ENCODE results near the gene DESI1.
A peak's percentile ranks its signal among the peaks of the same experiment; 100 is the strongest.
"Not testable (repeated sequence)": the region's sequence is repeated elsewhere in the genome, so short reads cannot be mapped to it uniquely, and the experiment has no call there.

Gene DESI1

DNA sequence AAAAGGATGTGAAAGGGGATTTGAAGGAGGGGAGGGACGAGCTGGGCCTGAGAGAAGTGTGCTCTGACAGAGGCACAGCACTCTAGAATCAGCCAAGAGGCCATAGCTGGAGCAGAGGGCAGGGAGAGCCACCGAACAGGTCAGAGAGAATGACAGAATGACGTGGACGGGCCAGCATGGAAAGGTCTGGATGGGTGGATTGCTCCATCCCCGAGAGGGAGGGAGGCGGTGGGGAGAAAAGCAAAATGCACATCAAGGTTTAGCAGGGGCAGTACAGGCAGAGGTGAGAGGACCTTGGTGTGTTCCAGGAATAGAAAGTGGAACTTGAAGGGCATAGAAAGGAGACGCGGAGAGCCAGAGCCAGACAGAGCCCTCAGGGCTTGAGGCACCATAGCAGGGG, 38.1 kb downstream of the DESI1 start:
- no peak for DNase-seq

DNA sequence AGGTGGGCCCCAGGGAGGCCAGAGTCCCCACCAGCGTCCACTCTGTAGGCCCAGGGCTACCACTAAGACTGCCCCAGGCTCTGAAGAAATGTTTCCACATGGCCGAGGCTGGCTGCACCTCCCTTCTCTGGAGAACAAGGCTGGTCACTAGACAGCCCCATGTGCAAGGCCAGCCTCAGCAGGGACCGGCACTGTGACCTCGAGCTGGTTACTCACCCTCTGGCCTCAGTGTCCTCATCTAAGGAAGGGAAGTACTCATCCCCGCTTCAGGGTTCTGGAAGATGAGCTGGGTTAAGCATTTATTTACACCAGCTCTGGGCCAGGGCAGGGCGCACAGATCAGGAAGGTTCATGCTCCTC, 40.9 kb downstream of the DESI1 start:
- DNase-seq, result no peak

DNA sequence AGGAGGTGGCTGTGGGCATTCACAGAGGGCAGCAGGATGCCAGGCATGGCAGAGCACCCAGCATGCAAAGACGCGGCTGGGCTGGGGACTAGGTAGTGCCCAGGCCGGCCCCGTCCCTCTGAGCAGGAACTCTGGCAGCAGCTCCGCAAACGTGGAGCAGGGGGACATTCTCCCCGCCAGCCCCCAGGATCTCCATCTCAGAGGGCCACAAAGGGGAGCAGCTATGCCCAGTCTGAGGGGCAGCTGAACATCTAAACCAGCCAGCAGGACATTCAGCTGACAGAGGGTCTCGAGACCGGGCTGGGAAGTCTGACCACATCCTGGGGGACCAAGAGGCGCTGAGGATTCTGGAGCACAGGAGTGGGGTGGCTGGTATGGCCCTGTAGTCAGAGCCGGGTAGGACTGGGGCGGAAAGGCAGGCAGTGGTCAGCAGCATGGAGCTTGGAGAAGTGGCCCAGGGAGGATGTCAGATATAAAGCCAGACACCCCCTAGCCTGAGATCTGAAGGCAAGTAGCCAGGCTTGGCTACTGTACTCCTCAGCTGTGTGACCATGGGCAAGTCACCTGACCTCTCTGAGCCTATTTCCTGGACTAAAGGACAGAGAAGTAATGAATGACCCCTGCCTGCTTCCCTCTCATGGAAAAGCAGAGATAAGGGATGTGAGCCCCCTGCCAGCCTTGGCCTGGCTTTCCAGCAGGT, 41.4 kb downstream of the DESI1 start:
- no peak for DNase-seq

DNA sequence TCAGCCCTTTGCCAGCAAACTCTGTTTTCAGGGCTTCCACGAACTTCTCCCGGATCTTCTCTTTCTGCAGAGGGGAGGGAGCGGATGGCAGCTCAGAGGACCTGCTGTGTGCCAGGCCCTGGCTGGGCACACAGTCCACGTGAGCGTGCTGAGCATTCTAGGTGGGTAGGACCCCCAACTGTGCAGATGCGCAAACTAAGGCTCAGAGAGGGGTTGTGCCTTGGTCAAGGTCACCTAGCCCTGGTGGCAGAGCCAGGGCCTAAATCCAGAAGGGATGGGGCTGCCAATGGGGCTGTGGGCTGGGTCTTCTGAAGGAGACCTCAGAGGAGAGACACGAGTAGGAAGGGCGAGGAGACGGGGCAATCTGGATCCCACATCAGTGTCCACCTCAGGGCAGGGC, 42.0 kb downstream of the DESI1 start:
- DNase-seq, result no peak

DNA sequence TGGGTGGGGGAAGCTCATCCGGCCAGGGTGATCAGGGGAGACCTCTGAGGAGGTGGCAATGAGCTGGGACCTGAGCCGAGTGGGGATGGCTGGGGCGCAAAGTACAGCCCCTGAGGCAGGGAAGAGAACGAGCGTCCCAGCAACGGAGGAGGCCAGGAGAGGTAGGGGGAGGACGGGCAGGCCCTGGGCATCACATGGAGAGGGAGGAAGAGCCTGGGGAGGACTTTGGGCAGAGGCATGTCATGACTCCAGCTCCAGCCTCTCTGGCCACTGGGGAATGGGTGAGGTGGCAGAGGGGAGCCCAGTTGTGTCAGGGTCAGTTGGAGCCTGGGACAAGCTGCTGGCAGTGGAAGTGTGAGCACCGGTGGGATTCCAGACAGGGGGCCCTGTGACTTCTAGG, 42.7 kb downstream of the DESI1 start:
- no peak for DNase-seq

DNA sequence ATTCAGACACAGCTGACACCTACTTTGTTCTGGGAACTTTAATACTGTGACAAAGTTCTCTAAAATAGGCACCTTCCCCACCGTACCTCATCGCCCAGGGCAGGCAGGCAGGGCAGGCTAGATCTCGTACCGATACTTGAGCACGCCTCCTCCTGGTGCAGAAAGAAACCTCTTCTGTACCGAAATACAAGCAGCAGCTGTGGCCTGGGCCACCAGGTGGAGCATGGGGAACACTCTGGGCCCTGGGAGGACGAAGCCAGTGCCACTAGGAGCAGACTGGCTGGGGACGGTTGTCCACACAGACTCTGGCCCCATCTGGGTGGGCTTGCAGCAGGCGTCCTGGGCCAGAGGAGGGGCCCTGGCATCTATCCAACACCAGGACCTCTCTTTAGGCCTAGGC, 44.0 kb downstream of the DESI1 start:
- peak; percentile 54 for DNase-seq

DNA sequence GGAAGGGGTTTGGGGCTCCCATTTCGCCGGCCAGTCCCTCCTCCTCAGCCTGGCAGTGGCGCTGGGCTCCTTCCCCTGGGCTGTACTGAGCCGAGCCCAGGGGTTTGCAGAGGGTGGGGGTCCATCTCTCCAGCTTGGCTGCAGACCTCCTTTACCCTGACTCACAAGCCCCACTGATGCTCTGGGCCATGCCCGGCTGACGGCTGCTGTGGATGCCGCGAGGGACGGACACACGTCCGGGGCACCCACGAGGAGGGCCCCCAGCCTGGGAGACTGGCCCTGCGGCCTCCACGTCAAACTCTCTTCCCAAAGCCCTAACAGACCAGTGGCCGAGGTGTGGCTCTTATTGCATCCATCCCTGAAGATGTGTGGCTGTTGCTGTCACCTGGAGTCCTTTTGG, 45.3 kb downstream of the DESI1 start:
- no peak for DNase-seq

DNA sequence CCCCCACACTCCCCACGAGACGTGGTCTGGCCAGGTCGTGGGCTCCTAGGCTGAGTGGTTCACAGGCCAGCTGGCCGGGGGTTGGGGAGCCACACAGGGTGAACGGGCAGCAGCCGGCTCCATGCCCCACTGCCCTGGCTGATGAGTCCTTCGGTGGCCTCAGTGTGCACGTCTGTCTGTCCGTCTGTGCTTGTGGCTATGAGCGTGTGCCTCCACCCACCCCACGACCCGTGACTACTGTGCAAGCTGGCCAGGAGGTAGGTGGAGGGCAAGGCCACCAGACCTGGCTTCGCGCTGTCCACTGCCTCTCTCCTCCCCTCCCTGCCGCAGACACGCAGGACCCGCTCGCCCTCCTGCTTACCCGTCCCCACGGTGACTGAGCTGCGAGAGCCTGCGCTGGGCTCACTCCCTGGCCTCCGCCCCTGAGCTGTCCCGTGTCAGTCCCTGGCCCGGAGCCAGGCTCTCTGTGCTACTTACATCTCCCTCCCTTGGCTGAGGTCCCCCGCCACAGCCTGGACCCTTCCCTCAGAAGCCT, 45.9 kb downstream of the DESI1 start:
- DNase-seq, result no peak

DNA sequence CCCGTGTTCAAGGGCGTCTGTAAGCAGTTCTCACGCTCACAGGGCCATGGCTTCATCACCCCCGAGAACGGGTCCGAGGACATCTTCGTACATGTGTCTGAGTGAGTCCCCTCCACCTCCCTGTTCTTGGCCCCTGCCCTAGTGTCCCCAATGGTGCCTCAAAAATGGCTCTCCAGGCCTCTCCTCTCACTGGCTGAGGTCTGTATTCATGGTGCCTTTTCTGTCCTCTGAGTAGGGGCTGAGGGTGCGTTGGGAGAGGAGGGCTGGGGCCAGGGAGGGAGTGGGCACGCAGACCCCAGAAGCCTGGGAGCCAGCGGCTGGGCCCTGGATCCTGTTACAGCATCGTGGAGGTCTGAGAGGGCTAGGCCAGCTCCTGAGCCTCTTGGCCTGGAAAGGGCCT, 47.2 kb downstream of the DESI1 start:
- DNase-seq, result no peak

DNA sequence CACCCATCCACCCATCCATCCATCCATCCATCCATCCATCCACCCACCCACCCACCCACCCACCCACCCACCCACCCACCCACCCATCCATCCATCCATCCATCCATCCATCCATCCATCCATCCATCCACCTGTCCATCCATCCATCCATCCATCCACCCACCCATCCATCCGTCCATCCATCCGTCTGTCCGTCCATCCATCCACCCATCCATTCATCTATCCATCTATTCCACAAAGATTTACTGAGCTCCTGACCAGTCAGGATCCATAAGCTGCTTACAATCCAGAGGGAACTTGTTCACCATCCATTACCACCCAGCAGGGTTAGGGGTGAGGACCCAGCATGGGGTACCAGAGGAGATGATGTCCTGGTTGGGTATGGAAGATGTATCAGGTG, 48.5 kb downstream of the DESI1 start:
- not testable (repeated sequence) for DNase-seq

DNA sequence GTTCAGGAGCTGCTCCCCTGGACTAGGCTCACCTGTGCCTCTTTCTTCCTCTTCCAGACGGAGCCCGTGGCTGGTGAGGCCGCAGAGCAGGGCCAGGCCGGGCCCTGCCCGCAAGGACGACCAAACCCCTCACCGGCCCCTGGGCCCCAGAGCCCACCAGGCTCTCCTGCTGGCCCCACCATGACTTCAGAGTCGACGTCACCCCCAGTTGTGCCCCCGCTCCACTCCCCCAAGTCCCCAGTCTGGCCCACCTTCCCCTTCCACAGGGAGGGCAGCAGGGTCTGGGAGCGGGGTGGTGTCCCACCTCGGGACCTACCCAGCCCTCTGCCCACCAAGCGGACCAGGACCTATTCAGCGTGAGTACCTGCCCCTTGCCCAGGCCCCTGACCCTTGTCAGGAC, 49.1 kb downstream of the DESI1 start:
- DNase-seq, result no peak

DNA sequence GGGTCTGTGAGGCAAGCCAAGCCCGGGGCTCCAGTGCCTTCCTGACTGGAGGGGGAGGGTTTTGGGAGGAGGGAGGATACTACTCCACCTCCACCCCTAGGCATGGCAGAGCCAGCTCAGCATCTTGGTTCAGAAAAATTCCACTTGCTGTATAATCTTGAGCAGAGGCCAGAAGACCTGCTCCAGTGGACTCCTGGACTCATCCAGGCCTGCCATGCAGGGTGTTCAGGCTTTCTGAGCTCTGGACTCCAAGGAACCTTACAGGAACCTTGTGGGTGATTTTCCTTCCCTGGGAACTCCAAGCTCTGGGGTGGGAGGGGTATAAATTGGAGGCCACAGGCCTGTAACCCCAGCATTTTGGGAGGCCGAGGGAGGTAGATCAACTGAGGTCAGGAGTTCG, 50.6 kb downstream of the DESI1 start:
- DNase-seq, result no peak

DNA sequence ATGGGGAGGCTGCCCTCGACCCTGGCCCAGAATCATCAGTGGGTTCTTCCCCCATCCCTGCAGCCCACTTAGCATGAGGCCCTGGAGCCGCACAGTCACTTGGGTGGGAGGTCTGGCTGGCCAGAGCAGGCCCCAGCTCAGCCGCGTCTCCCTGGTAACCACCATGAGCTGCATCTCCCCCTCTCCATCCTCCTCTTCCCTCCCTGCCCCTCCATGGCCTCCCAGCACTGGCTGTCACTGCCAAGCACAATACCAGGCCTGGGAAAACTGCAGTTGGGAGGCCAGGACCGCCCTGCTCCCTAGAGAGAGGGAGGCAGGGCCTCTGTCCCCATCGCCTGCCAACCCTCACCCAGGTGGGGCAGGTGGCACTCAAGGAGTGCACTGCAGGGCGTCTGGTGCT, 52.0 kb downstream of the DESI1 start:
- no peak for DNase-seq

DNA sequence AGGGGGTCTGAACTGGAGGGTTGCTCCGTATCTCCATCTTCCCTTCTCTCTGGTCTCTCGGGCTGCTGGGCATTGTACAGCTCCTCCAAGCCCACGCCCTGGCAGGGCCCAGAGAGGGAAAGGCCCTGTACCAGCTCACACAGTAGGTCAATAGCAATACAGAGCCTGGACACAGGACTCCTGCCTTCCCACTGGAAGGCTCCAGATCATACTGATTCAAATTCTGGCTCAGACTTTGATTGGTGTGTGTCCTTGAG, 53.4 kb downstream of the DESI1 start:
- DNase-seq, result no peak

DNA sequence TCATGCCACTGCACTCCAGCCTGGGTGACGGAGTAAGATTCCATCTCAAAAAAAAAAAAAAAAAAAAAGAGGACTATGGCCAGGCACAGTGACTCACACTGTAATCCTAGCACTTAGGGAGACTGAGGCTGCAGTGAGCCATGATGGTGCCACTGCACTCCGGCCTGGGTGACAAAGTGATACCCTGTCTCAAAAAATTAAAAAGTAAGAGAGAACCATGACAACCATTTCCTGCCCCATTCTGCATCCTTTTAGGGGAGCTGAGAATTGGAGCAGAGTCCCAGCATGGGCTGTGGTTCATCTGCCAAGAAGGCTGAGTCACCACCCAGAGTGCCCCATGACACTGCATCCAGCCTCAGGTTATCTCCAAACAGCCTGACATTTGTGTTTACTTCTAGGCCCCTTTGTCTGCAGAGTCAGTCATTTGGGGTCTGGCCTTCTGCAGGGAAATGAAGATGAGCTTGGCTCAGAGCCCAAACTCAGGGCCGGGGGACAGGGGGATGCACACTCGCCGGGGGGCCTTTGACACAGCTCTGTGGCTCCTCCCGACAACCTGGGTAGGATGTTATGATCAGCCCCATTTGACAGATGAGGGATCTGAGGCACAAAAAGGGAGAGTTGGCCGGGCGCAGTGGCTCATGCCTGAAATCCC, 55.3 kb downstream of the DESI1 start:
- peak; percentile 83 for DNase-seq

DNA sequence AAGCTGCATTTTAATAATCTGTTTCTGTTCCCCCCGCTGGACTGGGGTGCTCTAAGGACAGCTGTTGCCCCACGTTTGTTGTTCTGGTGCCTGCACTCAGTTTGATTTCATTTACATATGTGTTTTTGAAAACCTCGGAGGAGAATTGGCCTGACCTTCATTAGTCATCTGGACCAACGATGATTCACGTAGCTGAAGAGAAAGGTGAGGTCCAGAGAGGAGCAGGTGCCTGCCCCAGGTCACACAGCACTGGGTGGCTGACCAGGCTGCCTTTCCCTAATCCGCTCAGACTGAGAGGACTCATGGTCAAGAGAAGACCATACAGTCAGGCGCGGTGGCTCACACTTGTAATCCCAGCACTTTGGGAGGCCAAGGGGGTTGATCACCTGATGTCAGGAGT, 56.3 kb downstream of the DESI1 start:
- DNase-seq, result no peak

DNA sequence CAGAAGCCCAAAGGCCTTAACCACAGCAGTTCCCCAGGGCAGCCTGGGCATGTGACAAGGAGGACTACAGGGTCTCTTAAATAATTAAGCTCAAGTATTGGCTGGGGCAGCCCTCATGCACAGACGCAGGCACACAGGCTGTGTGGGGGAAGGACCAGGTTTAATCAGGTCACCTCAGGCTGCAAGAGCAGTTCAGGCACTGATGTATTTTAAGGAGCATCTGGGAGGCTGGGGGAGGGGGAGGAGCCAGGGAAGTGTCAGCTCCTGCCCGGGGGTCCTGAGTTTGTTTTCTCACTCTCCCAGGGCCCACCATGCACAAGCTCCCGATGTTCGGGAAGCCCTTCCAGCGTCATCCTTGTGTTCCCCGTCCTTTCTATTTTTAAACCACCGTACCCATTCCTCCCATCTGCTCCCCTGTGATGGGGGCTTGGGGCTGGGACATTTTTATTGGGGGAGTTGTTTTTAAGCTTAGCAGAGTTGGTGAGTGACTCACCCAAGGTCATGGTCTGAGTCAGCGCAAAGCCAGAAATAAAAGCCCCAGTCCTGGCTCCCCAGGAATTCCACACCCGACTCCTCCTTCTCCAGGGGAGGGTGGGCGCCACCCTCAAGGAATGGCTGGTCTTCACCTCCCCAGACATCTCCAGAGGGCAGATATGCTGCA, 57.7 kb downstream of the DESI1 start:
- DNase-seq, result peak; percentile 92

DNA sequence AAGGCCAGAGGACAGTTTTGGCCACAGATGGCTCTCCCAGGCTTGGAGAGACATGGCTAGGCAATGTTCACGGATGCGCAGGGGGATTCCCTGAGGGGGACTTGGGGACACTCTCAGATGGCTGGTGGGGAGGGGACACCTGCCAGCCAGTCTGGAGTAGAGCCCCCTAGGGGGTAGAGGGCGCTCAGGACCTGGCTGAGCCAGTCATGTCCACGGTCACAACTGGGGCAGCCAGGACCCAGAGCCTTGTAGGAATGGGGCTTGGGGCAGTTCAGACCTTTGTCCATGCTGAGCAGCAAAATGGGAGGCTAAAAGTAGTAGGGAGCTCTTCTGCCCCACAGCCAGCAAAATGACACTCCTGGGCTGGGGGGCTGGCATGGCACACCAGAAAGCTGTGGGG, 58.4 kb downstream of the DESI1 start:
- no peak for DNase-seq

DNA sequence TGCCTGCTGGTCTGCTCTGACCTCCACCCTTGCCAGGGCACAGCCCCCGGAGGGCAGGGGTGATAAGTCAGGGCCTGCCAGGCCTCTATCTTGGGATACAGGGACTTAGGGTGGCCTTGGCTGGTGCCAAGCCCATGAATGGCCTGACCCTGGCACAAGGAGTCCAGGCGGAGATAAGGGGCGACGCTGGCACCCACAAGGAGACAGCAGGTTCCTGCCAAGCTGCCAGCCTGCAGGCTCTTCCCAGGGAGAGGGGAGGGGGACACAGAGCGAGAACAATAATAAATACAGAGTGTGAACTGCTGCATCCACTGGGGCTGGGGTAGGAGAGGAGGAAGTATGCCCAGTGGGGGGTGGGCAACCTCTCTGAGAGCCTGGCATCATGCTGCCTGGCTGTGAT, 59.1 kb downstream of the DESI1 start:
- no peak for DNase-seq

DNA sequence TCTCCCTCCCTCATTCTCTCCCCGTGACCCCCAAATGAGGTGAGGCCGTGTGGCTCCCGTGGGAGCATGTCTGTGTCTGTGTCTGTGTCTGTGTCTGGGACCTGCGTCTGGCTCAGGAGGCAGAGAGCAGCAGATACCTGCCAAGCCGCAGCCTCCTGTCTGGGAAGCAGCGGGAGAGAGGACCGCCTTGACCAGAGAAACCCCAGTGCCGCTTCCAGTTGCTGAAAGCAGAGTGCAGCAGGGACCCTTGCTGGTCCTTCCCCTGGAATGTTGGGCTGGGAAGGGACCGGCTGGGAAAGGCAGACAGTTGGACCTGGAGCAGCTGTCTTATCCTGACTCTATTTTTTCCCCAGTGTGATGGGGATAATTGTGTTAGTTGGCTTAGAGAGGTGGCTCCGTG, 59.5 kb downstream of the DESI1 start:
- DNase-seq, result no peak

DNA sequence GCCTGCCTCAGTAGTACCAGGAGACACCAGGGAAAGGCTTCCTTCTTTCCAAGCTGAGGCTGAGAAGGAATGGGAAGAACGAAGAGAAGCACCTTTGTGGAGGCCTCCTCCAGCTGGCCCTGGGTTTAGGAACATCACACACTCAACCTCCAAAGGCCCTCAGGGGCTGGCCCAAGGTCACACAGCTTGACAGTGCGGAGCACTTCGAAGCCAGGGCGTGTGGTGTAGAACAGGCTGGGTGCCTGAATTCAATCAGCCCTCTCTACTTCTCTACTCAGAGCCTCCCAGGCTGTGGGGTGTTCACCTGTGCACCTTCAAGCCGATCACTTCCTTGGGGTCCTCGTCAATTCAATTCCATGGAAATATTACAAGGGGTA, 60.8 kb downstream of the DESI1 start:
- no peak for DNase-seq

DNA sequence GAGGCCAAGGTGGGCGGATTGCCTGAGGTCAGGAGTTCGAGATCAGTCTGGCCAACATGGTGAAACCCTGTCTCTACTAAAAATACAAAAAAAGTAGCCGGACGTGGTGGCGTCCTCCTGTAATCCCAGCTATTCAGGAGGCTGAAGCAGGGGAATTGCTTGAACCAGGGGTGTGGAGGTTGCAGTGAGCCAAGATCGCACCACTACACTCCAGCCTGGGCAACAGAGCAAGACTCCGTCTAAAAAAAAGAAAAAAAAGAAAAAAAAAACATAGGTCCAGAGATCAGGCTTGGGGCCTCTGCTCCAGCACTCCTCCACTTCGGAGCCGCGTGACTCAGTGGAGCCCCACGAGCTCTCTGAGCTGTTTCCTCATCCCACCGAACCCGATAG, 62.6 kb downstream of the DESI1 start:
- DNase-seq, result not testable (repeated sequence)

DNA sequence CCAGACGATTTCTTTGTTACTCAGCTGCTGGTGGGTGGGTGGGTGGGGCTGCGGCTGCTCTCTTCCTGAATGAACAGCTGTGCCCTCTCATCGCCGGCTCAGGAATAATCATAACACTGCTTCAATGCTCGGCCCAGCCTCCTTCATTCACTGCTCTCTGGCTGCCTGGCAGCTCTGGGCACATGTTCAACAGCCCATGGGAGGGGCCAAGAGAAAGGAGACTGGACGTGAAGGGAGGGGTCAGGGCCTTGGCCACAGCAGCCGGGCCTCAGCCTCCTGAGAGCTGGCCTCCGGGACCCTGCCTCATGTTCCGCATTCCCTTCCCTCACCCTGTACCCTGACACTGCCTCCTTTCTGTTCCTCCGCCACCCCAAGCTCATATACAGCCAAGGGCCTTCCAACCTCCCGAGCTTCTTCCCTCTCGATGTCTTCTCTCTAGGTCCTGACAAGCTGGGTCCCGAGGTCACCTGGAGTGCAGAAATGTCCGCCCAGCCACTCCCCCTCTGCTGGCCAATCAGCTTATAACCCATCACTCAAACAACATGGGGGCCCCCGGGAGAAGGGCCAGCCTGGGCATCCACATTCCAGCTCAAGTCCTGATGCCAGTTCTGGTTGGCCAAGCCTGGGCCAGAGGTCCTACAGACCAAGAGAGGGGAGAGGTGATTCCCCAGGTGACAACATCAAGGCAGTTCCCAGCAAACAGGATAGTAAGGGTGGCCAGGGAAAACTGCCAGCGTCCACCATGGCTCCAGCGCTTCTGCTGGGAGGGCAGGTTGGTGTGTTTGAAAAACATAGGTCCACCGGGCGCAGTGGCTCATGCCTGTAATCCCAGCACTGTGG, 63.2 kb downstream of the DESI1 start:
- peak; percentile 73 for DNase-seq

DNA sequence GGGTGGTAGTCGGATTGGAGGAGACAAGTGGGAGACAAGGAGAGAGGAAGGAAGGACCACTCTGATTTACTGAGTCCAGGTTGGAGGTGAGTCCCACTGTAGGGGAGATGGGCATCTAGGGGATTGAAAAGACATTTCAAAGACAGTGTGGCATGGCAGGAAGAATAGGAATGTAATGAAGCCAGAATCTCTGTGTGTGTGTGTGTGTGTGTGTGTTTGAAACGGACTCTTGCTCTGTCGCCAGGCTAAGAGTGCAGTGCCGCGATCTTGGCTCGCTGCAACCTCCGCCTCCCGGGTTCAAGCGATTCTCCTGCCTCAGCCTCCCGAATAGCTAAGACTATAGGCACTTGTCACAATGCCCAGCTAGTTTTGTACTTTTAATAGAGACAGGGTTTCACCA, 64.3 kb downstream of the DESI1 start:
- DNase-seq, result no peak
